Kidney epithelial cell (primary cell): Measurements from ENCODE around the gene MT1F. TPM values are rescaled to one million over a fixed set of nuclear protein-coding genes. Genes with fewer than 3 reads are reported as not detected.

ENCODE experiments used
- DNase-seq: peaks from one replicate; pipeline ENCODE4 v3.0.0-alpha.2; 2010; ENCODE audit warnings: low read depth
- H3K27me3 ChIP-seq: 2 replicates; pipeline ENCODE4 v1.6.0; 2011; ENCODE audit warnings: low read length; ENCODE audit not compliant: control insufficient read depth, insufficient read depth
- H3K36me3 ChIP-seq: 2 replicates; pipeline ENCODE4 v1.5.1; 2011; ENCODE audit warnings: low read length; ENCODE audit not compliant: control insufficient read depth, insufficient read depth
- H3K4me3 ChIP-seq: 2 replicates; pipeline ENCODE4 v1.5.1; 2011; ENCODE audit warnings: low read depth, mild to moderate bottlenecking, control low read depth, low read length
- CTCF ChIP-seq: IDR thresholded peaks from 2 replicates; pipeline ENCODE4 v1.5.1; 2011; ENCODE audit warnings: mild to moderate bottlenecking, moderate library complexity, low read length, control low read depth, inconsistent platforms; ENCODE audit not compliant: insufficient read depth, poor library complexity, severe bottlenecking
- total RNA-seq: library from RNA; depleted of rRNA; stranded (reverse); fragments of >200 nt; gene quantifications from 2 replicates; pipeline ENCODE4 v1.2.3, GENCODE V29; 2015

The MT1F gene
- total RNA-seq, 1 donor from 2014 or later = 9.4 TPM

DNA sequence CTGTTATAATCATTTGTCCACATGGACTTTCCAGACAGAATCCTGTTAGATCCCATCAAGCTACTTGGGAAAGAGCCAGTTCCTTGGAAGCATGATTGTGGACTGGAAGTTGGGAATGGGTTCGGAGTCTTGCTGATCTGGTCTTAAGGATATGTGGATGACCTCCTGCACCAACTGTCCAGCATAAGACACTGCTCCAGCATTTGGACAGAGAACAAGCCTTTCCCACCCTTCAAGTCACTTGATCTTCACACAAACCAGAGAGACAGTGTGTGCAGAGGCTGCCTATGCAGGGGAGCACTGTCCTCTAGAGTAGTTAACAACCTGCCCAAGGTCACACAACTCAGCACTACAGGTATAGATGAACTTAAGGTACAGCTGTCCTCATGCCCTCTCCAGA, 11.9 kb upstream of the MT1F start:
- TF ChIP-seq CTCF = no peak
- peaks cover 29% of the 10 kb centered on the region for H3K27me3 ChIP-seq
- no peaks in the 10 kb centered on the region for H3K36me3 ChIP-seq
- H3K4me3 ChIP-seq = no peak overlapping the region
- DNase-seq = no peak

- no peak for TF ChIP-seq CTCF
- H3K27me3 ChIP-seq = peaks cover 43% of the 10 kb centered on the region
- no peak for DNase-seq
- H3K4me3 ChIP-seq = no peak overlapping the region
- H3K36me3 ChIP-seq = no peaks in the 10 kb centered on the region
Measured at GRCh38 chr16:56647641-56648431, 9.9 kb upstream of the MT1F start.

DNA sequence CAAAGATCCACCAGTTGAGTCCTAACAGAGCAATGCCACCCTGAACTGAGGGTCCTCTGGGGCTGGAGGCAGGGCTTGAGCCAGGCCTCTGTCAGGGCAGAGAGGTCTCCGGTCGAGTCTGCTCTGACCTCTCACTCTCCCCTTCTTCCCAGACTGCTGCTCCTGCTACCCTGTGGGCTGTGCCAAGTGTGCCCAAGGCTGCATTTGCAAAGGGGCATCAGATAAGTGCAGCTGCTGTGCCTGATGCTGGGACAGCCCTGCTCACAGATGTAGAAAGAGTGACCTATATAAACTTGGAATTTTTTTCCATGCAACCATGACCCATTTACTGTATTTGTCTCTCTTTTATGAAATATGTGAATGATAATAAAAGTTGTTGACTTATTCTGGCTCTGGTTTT, 8.5 kb upstream of the MT1F start:
- Histone ChIP-seq H3K27me3 (peaks cover 43% of the 10 kb centered on the region), H3K4me3 (no peak overlapping the region), H3K36me3 (no peaks in the 10 kb centered on the region)
- no peak for DNase-seq
- no peak for TF ChIP-seq CTCF

- no peak for DNase-seq
- Histone ChIP-seq H3K27me3 (peaks cover 43% of the 10 kb centered on the region), H3K4me3 (no peak overlapping the region), H3K36me3 (no peaks in the 10 kb centered on the region)
- TF ChIP-seq CTCF = no peak
Measured at GRCh38 chr16:56649820-56650219, 7.9 kb upstream of the MT1F start.

GRCh38 chr16:56651586-56651985, 6.2 kb upstream of the MT1F start, which contains the start of gene MT1B:
Gene MT1B (plus strand): TSS chr16:56651886. CDS start chr16:56651954, 68 bp downstream.
- TF ChIP-seq CTCF = no peak
- Histone ChIP-seq H3K27me3 (peaks cover 37% of the 10 kb centered on the region), H3K36me3 (no peaks in the 10 kb centered on the region), H3K4me3 (no peak within 1 kb of the TSS)
- DNase-seq = no peak

GRCh38 chr16:56652600-56652999, 5.2 kb upstream of the MT1F start:
- DNase-seq = no peak
- Histone ChIP-seq H3K36me3 (no peaks in the 10 kb centered on the region), H3K27me3 (peaks cover 31% of the 10 kb centered on the region), H3K4me3 (no peak overlapping the region)
- no peak for TF ChIP-seq CTCF
